IPS-18a (cell line): ENCODE measurements around the gene PTPRA.
"Not testable (repeated sequence)": the region's sequence is repeated elsewhere in the genome, so short reads cannot be mapped to it uniquely, and the experiment has no call there.

Experiments used
- H3K27ac ChIP-seq: one replicate; pipeline ENCODE4 v1.5.1; 2013; ENCODE audit warnings: low read length
- H3K27me3 ChIP-seq: one replicate; pipeline ENCODE4 v1.6.1; 2013; ENCODE audit warnings: mild to moderate bottlenecking, low read length; ENCODE audit not compliant: control insufficient read depth, insufficient read depth
- H3K36me3 ChIP-seq: one replicate; pipeline ENCODE4 v1.6.1; 2013; ENCODE audit warnings: low read depth, low read length; ENCODE audit not compliant: control insufficient read depth
- H3K4me1 ChIP-seq: one replicate; pipeline ENCODE4 v1.6.1; 2013; ENCODE audit warnings: low read depth, low read length; ENCODE audit not compliant: control insufficient read depth
- H3K4me3 ChIP-seq: one replicate; pipeline ENCODE4 v1.5.1; 2013; ENCODE audit warnings: low read length
- H3K9ac ChIP-seq: one replicate; pipeline ENCODE4 v1.6.1; 2013; ENCODE audit warnings: mild to moderate bottlenecking, low read length, moderate library complexity
- H3K9me3 ChIP-seq: one replicate; pipeline ENCODE4 v1.6.1; 2013; ENCODE audit warnings: low read depth, low read length; ENCODE audit not compliant: control insufficient read depth

The PTPRA gene, protein sequence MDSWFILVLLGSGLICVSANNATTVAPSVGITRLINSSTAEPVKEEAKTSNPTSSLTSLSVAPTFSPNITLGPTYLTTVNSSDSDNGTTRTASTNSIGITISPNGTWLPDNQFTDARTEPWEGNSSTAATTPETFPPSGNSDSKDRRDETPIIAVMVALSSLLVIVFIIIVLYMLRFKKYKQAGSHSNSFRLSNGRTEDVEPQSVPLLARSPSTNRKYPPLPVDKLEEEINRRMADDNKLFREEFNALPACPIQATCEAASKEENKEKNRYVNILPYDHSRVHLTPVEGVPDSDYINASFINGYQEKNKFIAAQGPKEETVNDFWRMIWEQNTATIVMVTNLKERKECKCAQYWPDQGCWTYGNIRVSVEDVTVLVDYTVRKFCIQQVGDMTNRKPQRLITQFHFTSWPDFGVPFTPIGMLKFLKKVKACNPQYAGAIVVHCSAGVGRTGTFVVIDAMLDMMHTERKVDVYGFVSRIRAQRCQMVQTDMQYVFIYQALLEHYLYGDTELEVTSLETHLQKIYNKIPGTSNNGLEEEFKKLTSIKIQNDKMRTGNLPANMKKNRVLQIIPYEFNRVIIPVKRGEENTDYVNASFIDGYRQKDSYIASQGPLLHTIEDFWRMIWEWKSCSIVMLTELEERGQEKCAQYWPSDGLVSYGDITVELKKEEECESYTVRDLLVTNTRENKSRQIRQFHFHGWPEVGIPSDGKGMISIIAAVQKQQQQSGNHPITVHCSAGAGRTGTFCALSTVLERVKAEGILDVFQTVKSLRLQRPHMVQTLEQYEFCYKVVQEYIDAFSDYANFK

DNA sequence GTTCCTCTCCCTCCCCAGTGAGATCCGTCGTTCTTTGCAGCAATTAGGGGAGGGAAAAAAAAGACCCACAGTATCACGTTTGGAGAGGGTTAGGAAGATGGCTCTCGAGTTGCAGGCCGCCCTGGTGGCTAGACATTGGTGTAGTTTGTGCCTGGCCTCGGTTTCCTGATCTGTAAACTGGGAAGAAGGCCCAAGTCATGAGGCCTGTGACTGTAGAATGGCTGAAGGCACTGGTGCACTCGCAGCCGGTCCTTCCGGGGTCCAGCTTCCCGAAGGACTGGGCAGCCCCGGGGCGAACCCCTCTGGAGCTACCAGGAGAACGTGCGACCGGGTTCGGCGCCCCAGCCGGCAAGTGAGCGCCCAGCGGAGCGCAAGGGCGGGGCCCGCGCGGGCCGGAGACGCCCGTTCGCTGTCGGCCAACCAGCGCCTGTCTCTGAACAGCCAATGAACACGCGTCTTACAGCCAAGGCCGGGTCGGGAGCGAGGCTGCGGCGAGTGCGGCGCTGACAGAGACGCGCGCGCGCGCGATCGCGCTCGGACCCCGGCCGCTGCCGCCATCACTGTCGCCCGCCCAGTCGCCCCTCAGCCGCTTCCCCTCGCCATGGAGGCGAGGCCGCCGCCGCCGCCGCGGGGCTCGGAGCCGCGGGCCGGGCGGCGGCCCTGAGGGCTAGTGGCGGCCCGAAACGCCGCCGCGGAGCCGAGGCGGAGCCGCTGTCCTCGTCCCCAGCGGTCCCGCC is at the start of gene PTPRA:
TSS of gene PTPRA (plus strand) at position 472 of the 737 bp plus-strand sequence. CDS start 90,797 bp downstream, outside the sequence.
- Histone ChIP-seq H3K9ac (peak within 1 kb of the TSS; percentile 82), H3K27me3 (peaks cover 27% of the 10 kb centered on the region), H3K36me3 (no peaks in the 10 kb centered on the region), H3K9me3 (no peaks in the 10 kb centered on the region), H3K27ac (no peak within 1 kb of the TSS), H3K4me3 (peak within 1 kb of the TSS; percentile 91), H3K4me1 (peaks cover 5% of the 10 kb centered on the region)

DNA sequence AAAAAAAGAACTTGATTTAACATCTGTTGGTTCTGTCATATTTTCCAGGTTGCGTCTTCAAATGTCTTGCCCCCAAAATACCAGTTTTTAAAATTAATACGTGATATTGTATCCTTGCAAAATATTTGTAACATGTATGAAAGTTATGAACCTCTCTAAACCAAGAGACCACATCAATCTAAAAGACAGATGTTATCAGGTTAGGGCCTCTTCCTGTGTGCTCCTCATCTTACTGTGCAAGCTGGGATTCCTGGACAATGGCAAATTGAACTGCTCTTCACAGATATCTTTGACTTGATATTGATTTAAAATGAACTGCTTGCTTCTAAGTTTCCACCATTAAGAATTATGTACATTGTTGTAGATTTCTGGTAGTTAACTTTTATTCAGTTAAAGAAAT is 47.5 kb upstream of the PTPRA start:
- H3K4me3 ChIP-seq: no peak overlapping the region
- no peak overlapping the region for H3K9ac ChIP-seq
- H3K36me3 ChIP-seq: no peaks in the 10 kb centered on the region
- peaks cover 36% of the 10 kb centered on the region for H3K27me3 ChIP-seq
- H3K9me3 ChIP-seq: no peaks in the 10 kb centered on the region
- no peaks in the 10 kb centered on the region for H3K4me1 ChIP-seq
- H3K27ac ChIP-seq: no peak overlapping the region

DNA sequence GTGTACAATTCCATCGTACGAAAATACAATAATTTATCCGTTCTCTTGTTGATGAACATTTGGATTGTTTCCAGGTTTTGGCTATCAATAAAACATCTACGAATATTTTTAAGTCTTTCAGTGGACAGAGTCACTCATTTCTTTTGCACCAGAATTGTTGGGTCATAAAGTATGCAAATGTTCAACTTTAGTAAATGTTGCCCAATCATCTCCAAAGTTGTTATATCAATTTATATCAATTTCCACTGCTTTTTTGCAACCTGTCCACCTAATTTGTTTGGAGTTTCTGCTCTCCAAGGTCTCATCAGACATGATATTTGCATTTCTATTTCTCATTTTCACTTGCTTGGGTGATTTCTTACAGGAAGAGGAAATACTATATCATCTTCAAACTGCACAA is 46.6 kb upstream of the PTPRA start:
- Histone ChIP-seq H3K4me1 (no peaks in the 10 kb centered on the region), H3K36me3 (no peaks in the 10 kb centered on the region), H3K27me3 (peaks cover 27% of the 10 kb centered on the region), H3K9me3 (no peaks in the 10 kb centered on the region), H3K4me3 (no peak overlapping the region), H3K9ac (no peak overlapping the region), H3K27ac (no peak overlapping the region)

DNA sequence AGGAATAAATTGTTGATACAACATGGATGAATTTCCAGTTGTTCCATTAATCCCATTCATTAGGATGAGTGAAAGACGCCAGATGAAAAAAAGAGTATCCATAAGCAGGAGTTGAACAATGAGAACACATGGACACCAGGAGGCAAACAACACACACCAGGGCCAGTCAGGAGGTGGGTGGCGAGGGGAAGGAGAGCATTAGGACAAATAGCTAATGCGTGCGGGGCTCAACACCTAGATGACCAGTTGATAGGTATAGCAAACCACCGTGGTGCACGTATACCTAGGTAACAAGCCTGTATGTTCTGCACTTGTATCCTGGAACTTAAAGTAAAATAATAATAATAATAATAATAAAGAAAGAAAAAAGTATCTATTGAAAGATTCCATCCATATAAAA is 43.9 kb upstream of the PTPRA start:
- no peak overlapping the region for H3K27ac ChIP-seq
- H3K36me3 ChIP-seq: no peaks in the 10 kb centered on the region
- no peak overlapping the region for H3K4me3 ChIP-seq
- H3K9me3 ChIP-seq: no peaks in the 10 kb centered on the region
- no peak overlapping the region for H3K9ac ChIP-seq
- peaks cover 19% of the 10 kb centered on the region for H3K27me3 ChIP-seq
- H3K4me1 ChIP-seq: no peaks in the 10 kb centered on the region

DNA sequence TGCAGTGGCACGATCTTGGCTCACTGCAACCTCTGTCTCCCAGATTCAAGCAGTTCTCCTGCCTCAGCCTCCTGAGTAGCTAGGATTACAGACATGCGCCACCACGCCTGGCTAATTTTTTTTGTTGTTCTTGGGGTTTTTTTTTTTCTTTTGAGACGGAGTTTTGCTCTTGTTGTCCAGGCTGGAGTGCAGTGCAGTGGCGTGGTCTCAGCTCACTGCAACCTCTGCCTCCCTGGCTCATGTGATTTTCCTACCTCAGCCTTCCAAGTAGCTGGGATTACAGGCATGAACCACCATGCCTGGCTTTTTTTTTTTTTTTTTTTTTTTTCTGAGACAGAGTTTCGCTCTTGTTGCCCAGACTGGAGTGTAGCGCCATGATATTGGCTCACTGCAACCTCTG is 42.1 kb upstream of the PTPRA start:
- not testable (repeated sequence) for H3K9ac ChIP-seq, H3K4me1 ChIP-seq, H3K9me3 ChIP-seq, H3K27ac ChIP-seq, H3K36me3 ChIP-seq, H3K4me3 ChIP-seq
- peaks cover 13% of the 10 kb centered on the region for H3K27me3 ChIP-seq

DNA sequence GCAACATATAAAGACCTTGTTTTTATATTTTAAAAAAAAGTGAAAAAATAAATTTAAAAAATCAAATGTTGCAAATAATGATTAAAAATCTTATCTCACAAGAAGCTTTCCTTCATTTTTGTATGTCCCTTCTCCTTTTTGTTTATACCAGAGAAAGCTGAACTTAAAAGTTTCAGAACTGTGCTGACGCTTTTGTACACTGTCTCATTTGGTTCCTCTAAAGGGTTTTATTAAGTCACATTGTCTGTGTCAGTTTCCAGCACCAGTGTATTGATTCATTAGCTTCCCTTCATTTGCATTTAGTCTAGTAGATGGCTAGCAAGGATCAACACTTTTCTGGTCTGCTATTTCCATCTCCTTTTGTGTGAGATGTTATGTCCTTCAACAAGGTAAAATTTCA is 39.5 kb upstream of the PTPRA start:
- Histone ChIP-seq H3K4me3 (no peak overlapping the region), H3K36me3 (peaks cover 6% of the 10 kb centered on the region), H3K9ac (no peak overlapping the region), H3K27me3 (no peaks in the 10 kb centered on the region), H3K4me1 (no peaks in the 10 kb centered on the region), H3K27ac (no peak overlapping the region), H3K9me3 (no peaks in the 10 kb centered on the region)

DNA sequence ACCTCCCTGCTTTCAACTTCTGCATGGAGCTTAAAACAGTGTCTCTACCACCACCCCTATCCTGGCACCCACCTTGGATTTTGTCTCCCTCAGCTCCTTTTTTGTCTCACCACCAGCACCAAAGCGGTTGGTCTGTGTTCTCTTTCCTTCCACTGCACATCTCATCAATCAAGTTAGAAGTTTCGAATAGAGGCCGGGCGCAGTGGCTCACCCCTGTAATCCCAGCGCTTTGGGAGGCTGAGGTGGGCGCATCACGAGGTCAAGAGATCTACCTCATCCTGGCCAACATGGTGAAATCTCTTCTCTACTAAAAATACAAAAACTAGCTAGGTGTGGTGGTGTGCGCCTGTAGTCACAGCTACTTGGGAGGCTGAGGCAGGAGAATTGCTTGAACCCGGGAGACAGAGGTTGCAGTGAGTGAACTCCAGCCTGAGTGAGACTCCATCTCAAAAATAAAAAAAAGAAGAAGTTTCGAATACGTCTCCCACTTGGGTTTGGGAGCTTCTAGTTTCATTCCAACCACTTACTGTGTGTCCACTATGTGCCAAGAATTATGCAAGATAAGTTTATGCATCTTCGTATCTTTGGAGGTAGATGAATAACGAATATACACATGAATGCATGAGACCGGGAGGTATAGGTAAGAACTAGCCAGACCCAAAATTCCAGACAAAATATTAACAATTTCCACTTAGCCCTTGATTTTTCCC is 38.7 kb upstream of the PTPRA start:
- Histone ChIP-seq H3K27me3 (peaks cover 5% of the 10 kb centered on the region), H3K4me3 (no peak overlapping the region), H3K9me3 (no peaks in the 10 kb centered on the region), H3K9ac (no peak overlapping the region), H3K27ac (no peak overlapping the region), H3K4me1 (no peaks in the 10 kb centered on the region), H3K36me3 (peaks cover 6% of the 10 kb centered on the region)

DNA sequence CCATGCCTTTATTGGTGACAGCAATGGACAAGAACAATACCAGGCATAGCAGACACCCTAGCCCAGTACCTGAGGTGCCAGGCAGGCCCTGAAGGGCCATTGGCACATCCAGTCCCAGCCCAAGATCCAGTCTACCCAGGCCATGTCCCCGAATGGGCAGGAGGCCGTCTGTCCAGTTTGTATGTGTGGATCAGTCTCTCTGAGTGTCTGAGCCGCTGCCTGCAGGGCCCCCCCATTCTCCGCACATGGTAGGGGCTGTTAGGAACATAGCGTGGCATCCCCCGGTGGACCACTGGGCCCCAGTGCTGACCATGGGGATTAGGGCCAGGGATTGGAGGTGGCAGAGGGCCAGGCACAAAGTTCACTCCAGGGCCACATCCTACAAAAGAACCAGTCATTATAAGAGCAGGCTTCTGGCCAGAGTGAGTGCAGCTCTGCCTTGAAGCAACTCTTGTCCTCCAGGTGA is 37.9 kb upstream of the PTPRA start:
- peaks cover 12% of the 10 kb centered on the region for H3K27me3 ChIP-seq
- no peak overlapping the region for H3K9ac ChIP-seq
- no peaks in the 10 kb centered on the region for H3K4me1 ChIP-seq
- H3K27ac ChIP-seq: no peak overlapping the region
- no peak overlapping the region for H3K4me3 ChIP-seq
- no peaks in the 10 kb centered on the region for H3K9me3 ChIP-seq
- peaks cover 6% of the 10 kb centered on the region for H3K36me3 ChIP-seq

DNA sequence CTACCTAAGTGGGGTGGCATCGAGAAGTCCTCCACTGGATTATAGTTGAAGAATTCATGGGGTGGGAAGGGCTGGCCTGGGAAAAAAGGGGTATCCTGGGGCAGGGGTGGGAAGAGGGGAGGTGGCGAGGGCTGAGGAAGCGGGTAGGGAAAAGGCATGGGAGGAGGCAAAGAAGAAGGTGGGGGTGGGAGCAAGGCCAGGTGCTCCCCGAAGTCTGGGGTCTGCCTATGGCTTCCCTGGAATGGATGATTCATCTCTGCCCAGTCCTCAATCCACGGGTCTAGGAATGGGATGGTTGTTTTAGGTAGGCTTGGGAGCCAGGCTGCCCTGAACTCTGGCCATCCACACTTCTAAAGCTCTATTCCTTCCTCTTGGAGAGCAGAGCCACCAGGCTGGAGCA is 37.2 kb upstream of the PTPRA start:
- H3K36me3 ChIP-seq: peaks cover 6% of the 10 kb centered on the region
- no peak overlapping the region for H3K9ac ChIP-seq
- H3K9me3 ChIP-seq: no peaks in the 10 kb centered on the region
- H3K27ac ChIP-seq: no peak overlapping the region
- H3K4me1 ChIP-seq: no peaks in the 10 kb centered on the region
- H3K4me3 ChIP-seq: no peak overlapping the region
- peaks cover 12% of the 10 kb centered on the region for H3K27me3 ChIP-seq

DNA sequence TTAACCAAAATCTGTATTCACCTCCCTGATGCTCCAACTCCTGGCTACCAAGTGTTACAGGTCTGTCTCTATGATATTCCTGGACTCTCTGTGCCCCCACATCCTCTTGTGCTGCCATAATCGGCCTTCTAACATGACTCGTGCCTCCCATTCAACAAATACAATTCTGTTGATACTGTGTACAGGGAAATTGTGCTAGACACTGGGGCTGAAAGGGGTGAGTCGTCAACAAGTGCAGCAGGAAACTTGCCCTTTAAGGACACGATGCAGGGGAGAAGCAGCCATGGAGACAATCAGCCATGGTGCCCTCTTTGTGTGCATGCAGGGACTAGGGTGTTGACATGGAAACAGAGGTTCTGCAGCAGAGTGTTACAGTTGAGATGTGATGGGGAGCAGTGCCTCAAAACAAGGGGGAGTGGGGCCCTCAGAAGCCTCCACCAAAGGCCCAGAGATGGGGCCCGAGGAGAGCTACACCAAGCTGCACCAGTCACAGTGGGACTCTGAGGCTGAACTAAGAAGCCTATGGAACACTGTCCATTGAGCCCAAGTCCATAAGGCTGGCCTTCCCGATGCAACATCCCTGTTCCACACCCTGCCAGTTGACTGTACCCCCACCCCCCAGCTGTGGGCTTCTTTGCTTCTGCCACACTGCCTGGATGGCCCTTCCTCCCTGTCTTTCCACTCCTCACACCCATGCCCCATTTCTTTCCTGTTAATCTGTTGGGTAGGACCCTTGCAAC is 35.9 kb upstream of the PTPRA start:
- no peaks in the 10 kb centered on the region for H3K9me3 ChIP-seq
- no peak overlapping the region for H3K9ac ChIP-seq
- no peak overlapping the region for H3K4me3 ChIP-seq
- no peaks in the 10 kb centered on the region for H3K4me1 ChIP-seq
- peaks cover 16% of the 10 kb centered on the region for H3K27me3 ChIP-seq
- no peak overlapping the region for H3K27ac ChIP-seq
- H3K36me3 ChIP-seq: peaks cover 6% of the 10 kb centered on the region
